MCF 10A (cell line): Measurements from ENCODE around the gene VTN. TPM values are rescaled to one million over a fixed set of nuclear protein-coding genes. Genes with fewer than 3 reads are reported as not detected.
A peak's percentile ranks its signal among the peaks of the same experiment; 100 is the strongest.

Experiments used
- BruUV-seq: library from RNA; stranded (reverse); fragments of 400-500 nt; replicated peaks from 2 replicates; lab custom pipeline; 2021; lab: Mats Ljungman, UMichigan
- CTCF ChIA-PET: fragments of 300-600 bp; sonication (Branson Sonifier 250); formaldehyde crosslinking; extraction: SDS; loops from one replicate; lab custom pipeline; 2021; ENCODE audit warnings: antibody characterized with exemption, inconsistent platforms; lab: Yijun Ruan, JAX
- POLR2A ChIA-PET: fragments of 300-600, 350-650 bp; sonication (Branson Sonifier 250); formaldehyde crosslinking; extraction: SDS; loops from one replicate; lab custom pipeline; 2020; ENCODE audit warnings: antibody characterized with exemption, inconsistent platforms; lab: Yijun Ruan, JAX
- DNase-seq: peaks from one replicate; pipeline ENCODE4 v3.0.0-alpha.2; 2018; ENCODE audit not compliant: unreplicated experiment
- H3K27ac Mint-ChIP-seq: one replicate; pipeline ENCODE4 v1.8.0; 2022; ENCODE audit warnings: mild to moderate bottlenecking, low read depth, mixed read lengths; ENCODE audit not compliant: unreplicated experiment
- H3K27me3 Mint-ChIP-seq: one replicate; pipeline ENCODE4 v1.8.0; 2022; ENCODE audit warnings: mixed read lengths; ENCODE audit not compliant: insufficient read depth, unreplicated experiment
- H3K36me3 Mint-ChIP-seq: one replicate; pipeline ENCODE4 v1.8.0; 2022; ENCODE audit warnings: mild to moderate bottlenecking, moderate library complexity, mixed read lengths; ENCODE audit not compliant: insufficient read depth, unreplicated experiment
- H3K4me1 Mint-ChIP-seq: one replicate; pipeline ENCODE4 v1.8.0; 2022; ENCODE audit warnings: mixed read lengths; ENCODE audit not compliant: insufficient read depth, unreplicated experiment
- H3K4me3 Mint-ChIP-seq: one replicate; pipeline ENCODE4 v1.8.0; 2022; ENCODE audit warnings: mild to moderate bottlenecking, moderate library complexity, mixed read lengths; ENCODE audit not compliant: unreplicated experiment
- H3K9me3 Mint-ChIP-seq: one replicate; pipeline ENCODE4 v1.8.0; 2022; ENCODE audit warnings: mixed read lengths; ENCODE audit not compliant: unreplicated experiment
- CTCF ChIP-seq: fragments of 200-600 bp; IDR thresholded peaks from one replicate; pipeline ENCODE4 v1.8.0; 2022; ENCODE audit warnings: antibody characterized with exemption, mild to moderate bottlenecking; ENCODE audit not compliant: unreplicated experiment
- intact Hi-C: fragments of 100-400 bp; cut with micrococcal nuclease; formaldehyde crosslinking; loops from 2 replicates; pipeline ENCODE4 v1.14.1; 2022
- total RNA-seq: library from RNA; stranded (reverse); gene quantifications from 2 replicates; pipeline ENCODE4 v1.2.3, GENCODE V29; 2022

VTN gene
- total RNA-seq, 1 experiment from 2014 or later = not detected

- ChIA-PET CTCF (interaction anchor here (0.5 to 4.4 kb wide), 8 partner anchors 8 to 112 kb away, joined by 3 to 23 read pairs (median 4); partner anchors contain the start of genes IFT20, POLDIP2 and TNFAIP1), POLR2A (interaction anchor here (1.4 to 5.8 kb wide), 10 partner anchors 8 to 147 kb away, joined by 4 to 85 read pairs (median 10); partner anchors contain the start of genes IFT20, POLDIP2, TMEM97 and TNFAIP1)
- Mint-ChIP-seq H3K36me3 (peaks cover 87% of the 10 kb centered on the region), H3K4me1 (peaks cover 12% of the 10 kb centered on the region), H3K27ac (peak overlapping the region; percentile 59), H3K9me3 (no peaks in the 10 kb centered on the region), H3K4me3 (no peak overlapping the region), H3K27me3 (no peaks in the 10 kb centered on the region)
- no TSS peak for BruUV-seq
- no peak for DNase-seq
- no peak for TF ChIP-seq CTCF
- intact Hi-C loops = no loop called here
Measured at GRCh38 chr17:28345419-28346198, 24.5 kb downstream of the VTN start.

GRCh38 chr17:28344435-28344901 lies 25.6 kb downstream of the VTN start:
- intact Hi-C loops = no loop called here
- TF ChIP-seq CTCF = no peak
- Mint-ChIP-seq H3K36me3 (peaks cover 86% of the 10 kb centered on the region), H3K4me3 (no peak overlapping the region), H3K27ac (no peak overlapping the region), H3K4me1 (peaks cover 12% of the 10 kb centered on the region), H3K9me3 (no peaks in the 10 kb centered on the region), H3K27me3 (no peaks in the 10 kb centered on the region)
- no TSS peak for BruUV-seq
- POLR2A ChIA-PET = interaction anchor here (0.5 to 5.8 kb wide), 6 partner anchors 9 to 207 kb away, joined by 3 to 85 read pairs (median 14); partner anchors contain the start of genes IFT20, POLDIP2 and TNFAIP1
- CTCF ChIA-PET = interaction anchor here (2.0 to 4.4 kb wide), 3 partner anchors 13 to 110 kb away, joined by 4 to 23 read pairs (median 6); partner anchors contain the start of gene POLDIP2
- no peak for DNase-seq

GRCh38 chr17:28344011-28344410 lies 26.1 kb downstream of the VTN start:
- Mint-ChIP-seq H3K27ac (no peak overlapping the region), H3K27me3 (no peaks in the 10 kb centered on the region), H3K4me1 (peaks cover 12% of the 10 kb centered on the region), H3K36me3 (peaks cover 84% of the 10 kb centered on the region), H3K9me3 (no peaks in the 10 kb centered on the region), H3K4me3 (no peak overlapping the region)
- POLR2A ChIA-PET = interaction anchor here (1.0 to 5.8 kb wide), 4 partner anchors 9 to 111 kb away, joined by 3 to 85 read pairs (median 42); partner anchors contain the start of genes IFT20, POLDIP2 and TNFAIP1
- TF ChIP-seq CTCF = no peak
- BruUV-seq = no TSS peak
- DNase-seq = no peak
- CTCF ChIA-PET = interaction anchor here (2.0 to 2.4 kb wide), 2 partner anchors 72 to 110 kb away, joined by 4 to 6 read pairs; no protein-coding TSS in a partner anchor
- intact Hi-C loops = no loop called here

- no peaks in the 10 kb centered on the region for H3K27me3 Mint-ChIP-seq
- peaks cover 82% of the 10 kb centered on the region for H3K36me3 Mint-ChIP-seq
- H3K4me3 Mint-ChIP-seq = no peak overlapping the region
- no peak for DNase-seq
- peaks cover 16% of the 10 kb centered on the region for H3K4me1 Mint-ChIP-seq
- no peak for TF ChIP-seq CTCF
- H3K9me3 Mint-ChIP-seq = no peaks in the 10 kb centered on the region
- BruUV-seq = no TSS peak
- CTCF ChIA-PET = interaction anchor here (2.0 to 2.4 kb wide), 2 partner anchors 73 to 109 kb away, joined by 4 to 6 read pairs; no protein-coding TSS in a partner anchor
- H3K27ac Mint-ChIP-seq = no peak overlapping the region
- intact Hi-C loops = no loop called here
- POLR2A ChIA-PET = interaction anchor here (0.6 to 5.8 kb wide), 5 partner anchors 8 to 183 kb away, joined by 3 to 85 read pairs (median 3); partner anchors contain the start of genes IFT20, POLDIP2 and TNFAIP1
Measured at GRCh38 chr17:28343491-28343932, 26.6 kb downstream of the VTN start.
